PC-3 (cell line): ENCODE measurements around the gene PRSS33.

Source experiments
- EZH2 ChIP-seq: fragments of 300-600 bp; sonication (generic); IDR thresholded peaks from one replicate; pipeline ENCODE4 v1.6.1; 2017; ENCODE audit warnings: antibody characterized with exemption, mild to moderate bottlenecking, low read length; ENCODE audit not compliant: unreplicated experiment
- EZH2phosphoT487 ChIP-seq: fragments of 300-600 bp; sonication (generic); IDR thresholded peaks from 2 replicates; pipeline ENCODE4 v1.6.1; 2018; ENCODE audit warnings: mild to moderate bottlenecking, antibody characterized with exemption, low read length, borderline replicate concordance
- TF ChIP-seq, protein P1 (sequence below): fragments of 300-600 bp; sonication (generic); conservative IDR thresholded peaks from 2 replicates; pipeline ENCODE4 v1.5.1; 2017; ENCODE audit warnings: antibody characterized with exemption, low read depth, mild to moderate bottlenecking, low read length

GRCh38 chr16:2817340-2818271 lies 30.2 kb upstream of the PRSS33 start:
- TF ChIP-seq EZH2 = no peak
- TF ChIP-seq, protein P1, sequence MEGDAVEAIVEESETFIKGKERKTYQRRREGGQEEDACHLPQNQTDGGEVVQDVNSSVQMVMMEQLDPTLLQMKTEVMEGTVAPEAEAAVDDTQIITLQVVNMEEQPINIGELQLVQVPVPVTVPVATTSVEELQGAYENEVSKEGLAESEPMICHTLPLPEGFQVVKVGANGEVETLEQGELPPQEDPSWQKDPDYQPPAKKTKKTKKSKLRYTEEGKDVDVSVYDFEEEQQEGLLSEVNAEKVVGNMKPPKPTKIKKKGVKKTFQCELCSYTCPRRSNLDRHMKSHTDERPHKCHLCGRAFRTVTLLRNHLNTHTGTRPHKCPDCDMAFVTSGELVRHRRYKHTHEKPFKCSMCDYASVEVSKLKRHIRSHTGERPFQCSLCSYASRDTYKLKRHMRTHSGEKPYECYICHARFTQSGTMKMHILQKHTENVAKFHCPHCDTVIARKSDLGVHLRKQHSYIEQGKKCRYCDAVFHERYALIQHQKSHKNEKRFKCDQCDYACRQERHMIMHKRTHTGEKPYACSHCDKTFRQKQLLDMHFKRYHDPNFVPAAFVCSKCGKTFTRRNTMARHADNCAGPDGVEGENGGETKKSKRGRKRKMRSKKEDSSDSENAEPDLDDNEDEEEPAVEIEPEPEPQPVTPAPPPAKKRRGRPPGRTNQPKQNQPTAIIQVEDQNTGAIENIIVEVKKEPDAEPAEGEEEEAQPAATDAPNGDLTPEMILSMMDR = no peak
- no peak for TF ChIP-seq EZH2phosphoT487
